GM12878 (cell line): Measurements from ENCODE around the gene RPUSD2. TPM values are rescaled to one million over a fixed set of nuclear protein-coding genes. Genes with fewer than 3 reads are reported as not detected.

Source experiments
- CBFB ChIP-seq: IDR thresholded peaks from 2 replicates; pipeline ENCODE4 v1.6.1; 2016; ENCODE audit warnings: antibody characterized with exemption, low read depth
- EED ChIP-seq: sonication (generic); IDR thresholded peaks from 2 replicates; pipeline ENCODE4 v1.6.1; 2016; ENCODE audit warnings: antibody characterized with exemption, low read depth
- ESRRA ChIP-seq: IDR thresholded peaks from 2 replicates; pipeline ENCODE4 v1.6.1; 2012; ENCODE audit warnings: mild to moderate bottlenecking, low read length, improper control_type of control experiment
- IRF4 ChIP-seq: IDR thresholded peaks from 2 replicates; pipeline ENCODE4 v1.6.1; 2011; ENCODE audit warnings: low read depth, low read length
- KAT2A ChIP-seq: conservative IDR thresholded peaks from 2 replicates; pipeline ENCODE4 v1.6.1; 2011; ENCODE audit warnings: low read depth, low read length; ENCODE audit not compliant: control insufficient read depth
- KLF5 ChIP-seq: fragments of 450-650 bp; IDR thresholded peaks from 2 replicates; pipeline ENCODE4 v1.6.1; 2014; ENCODE audit warnings: mild to moderate bottlenecking; ENCODE audit not compliant: partially characterized antibody
- NR2C2 ChIP-seq: IDR thresholded peaks from 2 replicates; pipeline ENCODE4 v1.6.1; 2011; ENCODE audit warnings: borderline replicate concordance, low read depth; ENCODE audit not compliant: control insufficient read depth, insufficient read length
- POLR2AphosphoS2 ChIP-seq: IDR thresholded peaks from 2 replicates; pipeline ENCODE4 v1.6.1; 2011; ENCODE audit warnings: low read depth, mild to moderate bottlenecking, low read length, improper control_type of control experiment, moderate library complexity
- SRF ChIP-seq, 2 experiments: IDR thresholded peaks; 2 replicates each; pipeline ENCODE4 v1.6.1; 2011; ENCODE audit warnings: low read depth in 2 of 2, low read length in 2 of 2, mild to moderate bottlenecking in 1 of 2, moderate library complexity in 1 of 2
- ZBED1 ChIP-seq: IDR thresholded peaks from 2 replicates; pipeline ENCODE4 v1.6.1; 2016; ENCODE audit warnings: borderline replicate concordance
- polyA plus RNA-seq, 11 experiments: library from polyadenylated mRNA; depleted of rRNA in 4 of 11; unstranded in 6 of 11; stranded (reverse) in 5 of 11; fragments of >200 nt; fragmentation: Nextera tagmentation in 4 of 11; fragmentation: Illumina TruSeq in 1 of 11; extraction: Ambion mirVana in 4 of 11; extraction: Trizol in 1 of 11; gene quantifications; 1 replicate in 1 of 11; 2 replicates in 10 of 11; pipeline versions ENCODE4 v1.2.1 to v1.2.3, GENCODE V29; 2011 to 2016; ENCODE audit warnings: inconsistent platforms in 2 of 11, missing spikeins in 2 of 11, low read depth in 1 of 11
- total RNA-seq, 4 experiments: library from RNA; depleted of rRNA in 3 of 4; stranded (reverse); fragments of >200 nt in 3 of 4; fragmentation: Illumina TruSeq in 1 of 4; extraction: Trizol in 1 of 4; gene quantifications; 2 replicates each; pipeline versions ENCODE4 v1.2.1 to v1.2.3, GENCODE V29; 2013 to 2021
- TF ChIP-seq, protein P1 (sequence below): fragments of 450-650 bp; IDR thresholded peaks from 2 replicates; pipeline ENCODE4 v1.6.1; 2017; ENCODE audit warnings: borderline replicate concordance
- TF ChIP-seq, protein P2 (sequence below): IDR thresholded peaks from 2 replicates; pipeline ENCODE4 v1.6.1; 2011; ENCODE audit warnings: low read depth, mild to moderate bottlenecking, low read length, moderate library complexity, borderline replicate concordance; ENCODE audit errors: extremely low read depth
- TF ChIP-seq, protein P3 (sequence below): fragments of 450-650 bp; IDR thresholded peaks from 2 replicates; pipeline ENCODE4 v1.6.1; 2017; ENCODE audit warnings: mild to moderate bottlenecking, moderate library complexity
- TF ChIP-seq, protein P4 (sequence below): IDR thresholded peaks from 2 replicates; pipeline ENCODE4 v1.6.1; 2012; ENCODE audit warnings: low read length, inconsistent platforms
- TF ChIP-seq, protein P5 (sequence below): IDR thresholded peaks from 2 replicates; pipeline ENCODE4 v1.6.1; 2011; ENCODE audit warnings: mild to moderate bottlenecking, low read depth, low read length, moderate library complexity; ENCODE audit not compliant: insufficient replicate concordance
- TF ChIP-seq, protein P6 (sequence below): fragments of 450-650 bp; formaldehyde crosslinking; IDR thresholded peaks from 2 replicates; pipeline ENCODE4 v1.4.0; 2020; ENCODE audit warnings: mild to moderate bottlenecking, moderate library complexity

The RPUSD2 gene
- total and polyA plus RNA-seq, 10 of the 15 experiments (the other 5 are each of a cell fraction or from before 2014, with no cell fraction given), result 4.0 to 33.3 (median 18.5) TPM

DNA sequence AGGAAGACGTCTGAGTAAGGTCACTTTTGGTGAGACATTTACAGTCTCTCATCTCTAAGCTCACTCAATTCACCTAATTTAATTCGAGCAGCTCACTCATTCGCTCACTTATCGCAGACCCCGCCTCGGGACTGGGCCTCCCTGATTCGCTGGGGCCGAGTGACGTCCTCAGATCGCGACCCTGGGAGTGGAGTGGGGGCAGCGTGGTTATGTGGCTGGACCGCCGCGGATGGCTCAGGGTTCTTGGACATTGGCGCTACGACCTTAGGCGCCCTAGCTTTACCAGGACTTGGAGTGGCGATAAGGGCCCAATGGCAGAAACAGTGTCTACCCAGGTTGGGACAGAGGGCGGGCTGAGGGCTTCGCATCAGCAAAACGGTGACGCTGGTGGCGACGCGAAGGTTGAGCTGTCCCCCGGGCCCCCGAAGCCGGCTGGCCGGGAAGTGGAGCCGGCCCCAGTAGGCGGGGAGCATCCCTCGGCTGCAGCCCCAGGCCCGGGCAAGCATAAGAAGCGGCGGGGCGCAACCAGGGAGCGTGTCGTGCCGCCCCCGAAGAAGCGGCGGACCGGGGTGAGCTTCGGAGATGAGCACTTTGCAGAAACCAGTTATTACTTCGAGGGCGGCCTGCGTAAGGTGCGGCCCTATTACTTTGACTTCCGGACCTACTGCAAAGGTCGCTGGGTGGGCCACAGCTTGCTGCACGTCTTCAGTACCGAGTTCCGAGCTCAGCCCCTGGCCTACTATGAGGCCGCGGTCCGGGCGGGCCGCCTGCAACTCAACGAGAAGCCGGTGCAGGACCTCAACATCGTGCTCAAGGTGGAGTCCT lies at the start of gene RPUSD2 (continued):
- TF ChIP-seq, protein P1, sequence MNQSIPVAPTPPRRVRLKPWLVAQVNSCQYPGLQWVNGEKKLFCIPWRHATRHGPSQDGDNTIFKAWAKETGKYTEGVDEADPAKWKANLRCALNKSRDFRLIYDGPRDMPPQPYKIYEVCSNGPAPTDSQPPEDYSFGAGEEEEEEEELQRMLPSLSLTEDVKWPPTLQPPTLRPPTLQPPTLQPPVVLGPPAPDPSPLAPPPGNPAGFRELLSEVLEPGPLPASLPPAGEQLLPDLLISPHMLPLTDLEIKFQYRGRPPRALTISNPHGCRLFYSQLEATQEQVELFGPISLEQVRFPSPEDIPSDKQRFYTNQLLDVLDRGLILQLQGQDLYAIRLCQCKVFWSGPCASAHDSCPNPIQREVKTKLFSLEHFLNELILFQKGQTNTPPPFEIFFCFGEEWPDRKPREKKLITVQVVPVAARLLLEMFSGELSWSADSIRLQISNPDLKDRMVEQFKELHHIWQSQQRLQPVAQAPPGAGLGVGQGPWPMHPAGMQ, result no peak
- TF ChIP-seq IRF4 (0 out of 2 replicates have a peak, but pooled peaks have one; percentile 50), EED (no peak), ZBED1 (no peak), ESRRA (no peak), KLF5 (peak; percentile 41), SRF (IDR thresholded peaks at IDR 0.05; ENCODE audit: low read depth in 2 of 2, low read length in 2 of 2) (peak in 1 of 2 experiments; percentile 81; a peak in 2 of 4 replicates), CBFB (peak; percentile 86), KAT2A (no peak), NR2C2 (no peak), POLR2AphosphoS2 (peak; percentile 75; the same call in 1 of the 2 replicates)
- TF ChIP-seq, protein P2, sequence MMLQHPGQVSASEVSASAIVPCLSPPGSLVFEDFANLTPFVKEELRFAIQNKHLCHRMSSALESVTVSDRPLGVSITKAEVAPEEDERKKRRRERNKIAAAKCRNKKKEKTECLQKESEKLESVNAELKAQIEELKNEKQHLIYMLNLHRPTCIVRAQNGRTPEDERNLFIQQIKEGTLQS, result peak; percentile 71; the same call in 1 of the 2 replicates
- TF ChIP-seq, protein P3, sequence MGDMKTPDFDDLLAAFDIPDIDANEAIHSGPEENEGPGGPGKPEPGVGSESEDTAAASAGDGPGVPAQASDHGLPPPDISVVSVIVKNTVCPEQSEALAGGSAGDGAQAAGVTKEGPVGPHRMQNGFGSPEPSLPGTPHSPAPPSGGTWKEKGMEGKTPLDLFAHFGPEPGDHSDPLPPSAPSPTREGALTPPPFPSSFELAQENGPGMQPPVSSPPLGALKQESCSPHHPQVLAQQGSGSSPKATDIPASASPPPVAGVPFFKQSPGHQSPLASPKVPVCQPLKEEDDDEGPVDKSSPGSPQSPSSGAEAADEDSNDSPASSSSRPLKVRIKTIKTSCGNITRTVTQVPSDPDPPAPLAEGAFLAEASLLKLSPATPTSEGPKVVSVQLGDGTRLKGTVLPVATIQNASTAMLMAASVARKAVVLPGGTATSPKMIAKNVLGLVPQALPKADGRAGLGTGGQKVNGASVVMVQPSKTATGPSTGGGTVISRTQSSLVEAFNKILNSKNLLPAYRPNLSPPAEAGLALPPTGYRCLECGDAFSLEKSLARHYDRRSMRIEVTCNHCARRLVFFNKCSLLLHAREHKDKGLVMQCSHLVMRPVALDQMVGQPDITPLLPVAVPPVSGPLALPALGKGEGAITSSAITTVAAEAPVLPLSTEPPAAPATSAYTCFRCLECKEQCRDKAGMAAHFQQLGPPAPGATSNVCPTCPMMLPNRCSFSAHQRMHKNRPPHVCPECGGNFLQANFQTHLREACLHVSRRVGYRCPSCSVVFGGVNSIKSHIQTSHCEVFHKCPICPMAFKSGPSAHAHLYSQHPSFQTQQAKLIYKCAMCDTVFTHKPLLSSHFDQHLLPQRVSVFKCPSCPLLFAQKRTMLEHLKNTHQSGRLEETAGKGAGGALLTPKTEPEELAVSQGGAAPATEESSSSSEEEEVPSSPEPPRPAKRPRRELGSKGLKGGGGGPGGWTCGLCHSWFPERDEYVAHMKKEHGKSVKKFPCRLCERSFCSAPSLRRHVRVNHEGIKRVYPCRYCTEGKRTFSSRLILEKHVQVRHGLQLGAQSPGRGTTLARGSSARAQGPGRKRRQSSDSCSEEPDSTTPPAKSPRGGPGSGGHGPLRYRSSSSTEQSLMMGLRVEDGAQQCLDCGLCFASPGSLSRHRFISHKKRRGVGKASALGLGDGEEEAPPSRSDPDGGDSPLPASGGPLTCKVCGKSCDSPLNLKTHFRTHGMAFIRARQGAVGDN, result no peak
- TF ChIP-seq, protein P4, sequence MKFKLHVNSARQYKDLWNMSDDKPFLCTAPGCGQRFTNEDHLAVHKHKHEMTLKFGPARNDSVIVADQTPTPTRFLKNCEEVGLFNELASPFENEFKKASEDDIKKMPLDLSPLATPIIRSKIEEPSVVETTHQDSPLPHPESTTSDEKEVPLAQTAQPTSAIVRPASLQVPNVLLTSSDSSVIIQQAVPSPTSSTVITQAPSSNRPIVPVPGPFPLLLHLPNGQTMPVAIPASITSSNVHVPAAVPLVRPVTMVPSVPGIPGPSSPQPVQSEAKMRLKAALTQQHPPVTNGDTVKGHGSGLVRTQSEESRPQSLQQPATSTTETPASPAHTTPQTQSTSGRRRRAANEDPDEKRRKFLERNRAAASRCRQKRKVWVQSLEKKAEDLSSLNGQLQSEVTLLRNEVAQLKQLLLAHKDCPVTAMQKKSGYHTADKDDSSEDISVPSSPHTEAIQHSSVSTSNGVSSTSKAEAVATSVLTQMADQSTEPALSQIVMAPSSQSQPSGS, result no peak
- TF ChIP-seq, protein P5, sequence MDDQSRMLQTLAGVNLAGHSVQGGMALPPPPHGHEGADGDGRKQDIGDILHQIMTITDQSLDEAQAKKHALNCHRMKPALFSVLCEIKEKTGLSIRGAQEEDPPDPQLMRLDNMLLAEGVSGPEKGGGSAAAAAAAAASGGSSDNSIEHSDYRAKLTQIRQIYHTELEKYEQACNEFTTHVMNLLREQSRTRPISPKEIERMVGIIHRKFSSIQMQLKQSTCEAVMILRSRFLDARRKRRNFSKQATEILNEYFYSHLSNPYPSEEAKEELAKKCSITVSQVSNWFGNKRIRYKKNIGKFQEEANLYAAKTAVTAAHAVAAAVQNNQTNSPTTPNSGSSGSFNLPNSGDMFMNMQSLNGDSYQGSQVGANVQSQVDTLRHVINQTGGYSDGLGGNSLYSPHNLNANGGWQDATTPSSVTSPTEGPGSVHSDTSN, result no peak
- TF ChIP-seq, protein P6, sequence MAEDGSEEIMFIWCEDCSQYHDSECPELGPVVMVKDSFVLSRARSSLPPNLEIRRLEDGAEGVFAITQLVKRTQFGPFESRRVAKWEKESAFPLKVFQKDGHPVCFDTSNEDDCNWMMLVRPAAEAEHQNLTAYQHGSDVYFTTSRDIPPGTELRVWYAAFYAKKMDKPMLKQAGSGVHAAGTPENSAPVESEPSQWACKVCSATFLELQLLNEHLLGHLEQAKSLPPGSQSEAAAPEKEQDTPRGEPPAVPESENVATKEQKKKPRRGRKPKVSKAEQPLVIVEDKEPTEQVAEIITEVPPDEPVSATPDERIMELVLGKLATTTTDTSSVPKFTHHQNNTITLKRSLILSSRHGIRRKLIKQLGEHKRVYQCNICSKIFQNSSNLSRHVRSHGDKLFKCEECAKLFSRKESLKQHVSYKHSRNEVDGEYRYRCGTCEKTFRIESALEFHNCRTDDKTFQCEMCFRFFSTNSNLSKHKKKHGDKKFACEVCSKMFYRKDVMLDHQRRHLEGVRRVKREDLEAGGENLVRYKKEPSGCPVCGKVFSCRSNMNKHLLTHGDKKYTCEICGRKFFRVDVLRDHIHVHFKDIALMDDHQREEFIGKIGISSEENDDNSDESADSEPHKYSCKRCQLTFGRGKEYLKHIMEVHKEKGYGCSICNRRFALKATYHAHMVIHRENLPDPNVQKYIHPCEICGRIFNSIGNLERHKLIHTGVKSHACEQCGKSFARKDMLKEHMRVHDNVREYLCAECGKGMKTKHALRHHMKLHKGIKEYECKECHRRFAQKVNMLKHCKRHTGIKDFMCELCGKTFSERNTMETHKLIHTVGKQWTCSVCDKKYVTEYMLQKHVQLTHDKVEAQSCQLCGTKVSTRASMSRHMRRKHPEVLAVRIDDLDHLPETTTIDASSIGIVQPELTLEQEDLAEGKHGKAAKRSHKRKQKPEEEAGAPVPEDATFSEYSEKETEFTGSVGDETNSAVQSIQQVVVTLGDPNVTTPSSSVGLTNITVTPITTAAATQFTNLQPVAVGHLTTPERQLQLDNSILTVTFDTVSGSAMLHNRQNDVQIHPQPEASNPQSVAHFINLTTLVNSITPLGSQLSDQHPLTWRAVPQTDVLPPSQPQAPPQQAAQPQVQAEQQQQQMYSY (CRISPR knock-in tag), result no peak
